Stomach (tissue), 9 donors: ENCODE data around the gene SLC39A6. TPM values are rescaled to one million over a fixed set of nuclear protein-coding genes. Genes with fewer than 3 reads are reported as not detected.

Experiments used
- DNase-seq, 2 donors: peaks; one replicate each; pipeline versions ENCODE4 v3.0.0 to v3.0.0-alpha.2; 2013 to 2019
- H3K27ac ChIP-seq, 5 donors: fragments of 200-600 bp in 4 of 5; sonication (generic) in 4 of 5; one replicate each; pipeline ENCODE4 v1.5.1; 2013 to 2019; ENCODE audit warnings: mild to moderate bottlenecking in 1 of 5, moderate library complexity in 1 of 5
- H3K27me3 ChIP-seq, 3 donors: fragments of 200-600 bp; sonication (generic); one replicate each; pipeline ENCODE4 v1.5.1; 2017 to 2019; ENCODE audit warnings: mixed run types in 1 of 3
- H3K36me3 ChIP-seq, 4 donors: fragments of 200-600 bp; sonication (generic); 1 replicate in 3 of 4; 2 replicates in 1 of 4; pipeline ENCODE4 v1.5.1; 2016 to 2019
- H3K4me1 ChIP-seq, 4 donors: fragments of 200-600 bp; sonication (generic); one replicate each; pipeline ENCODE4 v1.5.1; 2016 to 2019
- H3K4me3 ChIP-seq, 4 donors: fragments of 200-600 bp; sonication (generic) in 3 of 4; one replicate each; pipeline ENCODE4 v1.5.1; 2016 to 2019; ENCODE audit warnings: mild to moderate bottlenecking in 1 of 4
- H3K9me3 ChIP-seq, 4 donors: fragments of 200-600 bp; sonication (generic); one replicate each; pipeline ENCODE4 v1.5.1; 2016 to 2019
- EP300 ChIP-seq: sonication (generic); formaldehyde crosslinking; IDR thresholded peaks from one replicate; pipeline ENCODE4 v1.6.1; 2017; ENCODE audit warnings: antibody characterized with exemption
- POLR2A ChIP-seq, 4 donors: fragments of 450-650 bp; IDR thresholded peaks; one replicate each; pipeline ENCODE4 v1.6.1; 2016; ENCODE audit warnings: antibody characterized with exemption in 4 of 4, control low read depth in 2 of 4, mild to moderate bottlenecking in 1 of 4, moderate library complexity in 1 of 4
- POLR2AphosphoS5 ChIP-seq, 3 donors: sonication (generic); formaldehyde crosslinking; IDR thresholded peaks; one replicate each; pipeline ENCODE4 v1.6.1; 2016; ENCODE audit warnings: antibody characterized with exemption in 3 of 3
- WGBS, 5 donors: extraction: QIAGEN DNeasy Blood & Tissue Kit in 3 of 5; methylation state at CpG; one replicate each; pipeline versions ENCODE4 v1.1.5 to v1.1.7; 2013 to 2018; 5-methylcytosine and 5-hydroxymethylcytosine counted together
- intact Hi-C: fragments of 100-400 bp; cut with DNase I; formaldehyde crosslinking; loops from one replicate; pipeline ENCODE4 v1.15.1; 2023; ENCODE audit warnings: low total_unique reads
- polyA plus RNA-seq, 3 donors: library from polyadenylated mRNA; stranded (reverse); fragments of 200-250 nt; gene quantifications; one replicate each; pipeline ENCODE4 v1.2.3, GENCODE V29; 2013
- total RNA-seq, 5 donors: library from RNA; depleted of rRNA; stranded (reverse); fragments of >200 nt; gene quantifications; one replicate each; pipeline versions ENCODE4 v1.1.0 to v1.2.3, GENCODE V29; 2014 to 2016
- TF ChIP-seq, protein P1 (sequence below), 7 experiments: fragments of 450-650 bp in 4 of 7; fragments of 200-600 bp in 3 of 7; sonication (generic) in 3 of 7; IDR thresholded peaks; one replicate each; pipeline ENCODE4 v1.5.1; 2016 to 2019; ENCODE audit warnings: antibody characterized with exemption in 7 of 7, control low read depth in 2 of 7, mild to moderate bottlenecking in 1 of 7
- donor health status: healthy with polysubstance abuse.
- donor health status: Bipolar disorder and iron deficiency.
- donor health status: healthy.

SLC39A6 gene
- total and polyA plus RNA-seq, 8 donors = 4.0 to 33.9 (median 12.7) TPM

DNA sequence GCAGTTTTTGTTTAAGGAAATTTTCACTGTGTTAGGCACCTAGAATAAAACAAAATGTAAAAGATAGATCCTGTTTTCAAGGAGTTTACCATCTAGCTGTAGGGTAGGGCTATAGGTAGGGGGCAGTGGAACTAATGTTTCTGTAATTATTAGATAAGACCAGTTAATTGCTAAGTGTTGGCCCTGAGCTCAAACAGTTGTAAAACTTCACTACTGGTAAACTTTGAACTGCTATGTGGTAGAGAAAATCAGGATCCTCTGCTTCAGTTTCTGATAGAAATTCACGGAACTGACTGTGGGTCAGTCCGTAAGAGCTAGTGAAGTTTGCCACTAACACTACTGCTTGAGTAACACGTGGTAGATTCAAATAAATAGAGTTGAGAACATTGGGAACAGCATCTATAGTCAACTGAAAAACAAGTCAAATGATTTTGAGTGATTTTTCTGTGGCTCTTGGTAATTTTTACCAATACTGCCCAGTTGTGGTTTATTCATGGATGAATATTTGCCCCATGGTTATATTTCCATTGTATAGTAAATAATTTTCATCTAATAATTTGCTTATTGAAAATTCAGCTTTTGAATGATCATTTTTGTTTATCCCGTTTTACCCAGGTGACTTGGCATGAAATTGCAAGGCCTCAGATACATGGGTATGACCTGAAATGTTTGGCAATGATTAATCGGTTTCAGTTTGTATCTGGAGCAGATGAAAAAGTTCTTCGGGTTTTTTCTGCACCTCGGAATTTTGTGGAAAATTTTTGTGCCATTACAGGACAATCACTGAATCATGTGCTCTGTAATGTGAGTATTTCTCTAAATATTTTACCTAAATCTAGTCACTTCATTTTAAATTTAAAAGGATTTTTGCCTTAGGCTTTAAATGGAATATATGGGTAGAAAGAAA is 27.0 kb upstream of the SLC39A6 start:
- WGBS, 5 donors = 73 to 97% (median 93%) methylated on average over 7 of the region's 7 CpGs
- H3K36me3 ChIP-seq = peaks cover 32 to 100% (median 99%) of the 10 kb centered on the region in 4 donors
- no peak for DNase-seq
- H3K27ac ChIP-seq = no peak overlapping the region
- intact Hi-C loops = no loop called here
- H3K4me1 ChIP-seq = no peaks in the 10 kb centered on the region
- H3K9me3 ChIP-seq = no peaks in the 10 kb centered on the region
- no peaks in the 10 kb centered on the region for H3K27me3 ChIP-seq
- H3K4me3 ChIP-seq = no peak overlapping the region
- TF ChIP-seq POLR2A (IDR thresholded peaks at IDR 0.05) = no peak
- no peak for TF ChIP-seq EP300
- TF ChIP-seq, protein P1, sequence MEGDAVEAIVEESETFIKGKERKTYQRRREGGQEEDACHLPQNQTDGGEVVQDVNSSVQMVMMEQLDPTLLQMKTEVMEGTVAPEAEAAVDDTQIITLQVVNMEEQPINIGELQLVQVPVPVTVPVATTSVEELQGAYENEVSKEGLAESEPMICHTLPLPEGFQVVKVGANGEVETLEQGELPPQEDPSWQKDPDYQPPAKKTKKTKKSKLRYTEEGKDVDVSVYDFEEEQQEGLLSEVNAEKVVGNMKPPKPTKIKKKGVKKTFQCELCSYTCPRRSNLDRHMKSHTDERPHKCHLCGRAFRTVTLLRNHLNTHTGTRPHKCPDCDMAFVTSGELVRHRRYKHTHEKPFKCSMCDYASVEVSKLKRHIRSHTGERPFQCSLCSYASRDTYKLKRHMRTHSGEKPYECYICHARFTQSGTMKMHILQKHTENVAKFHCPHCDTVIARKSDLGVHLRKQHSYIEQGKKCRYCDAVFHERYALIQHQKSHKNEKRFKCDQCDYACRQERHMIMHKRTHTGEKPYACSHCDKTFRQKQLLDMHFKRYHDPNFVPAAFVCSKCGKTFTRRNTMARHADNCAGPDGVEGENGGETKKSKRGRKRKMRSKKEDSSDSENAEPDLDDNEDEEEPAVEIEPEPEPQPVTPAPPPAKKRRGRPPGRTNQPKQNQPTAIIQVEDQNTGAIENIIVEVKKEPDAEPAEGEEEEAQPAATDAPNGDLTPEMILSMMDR (IDR thresholded peaks at IDR 0.05) = no peak
- no peak for TF ChIP-seq POLR2AphosphoS5 (IDR thresholded peaks at IDR 0.05)

DNA sequence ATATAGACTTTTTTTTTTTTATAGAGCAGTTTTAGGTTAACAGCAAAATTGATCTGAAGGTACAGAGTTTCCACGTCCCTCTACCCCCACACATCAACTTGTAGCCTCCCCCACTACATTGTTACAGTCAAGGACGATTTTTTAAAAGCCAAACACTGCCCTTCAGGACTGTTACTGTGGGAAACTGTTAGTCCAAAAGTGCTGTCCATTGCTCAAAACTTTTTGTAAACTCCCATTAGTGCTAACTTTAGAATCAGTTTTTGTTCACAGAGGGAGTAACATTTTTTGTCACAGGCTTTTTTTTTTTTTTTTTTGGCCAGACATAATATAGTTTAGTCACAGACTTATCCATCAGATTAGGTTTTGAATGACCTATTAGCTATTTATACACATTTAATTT is 24.6 kb upstream of the SLC39A6 start:
- no peak for TF ChIP-seq POLR2AphosphoS5 (IDR thresholded peaks at IDR 0.05)
- no peak for TF ChIP-seq POLR2A (IDR thresholded peaks at IDR 0.05)
- TF ChIP-seq, protein P1 (IDR thresholded peaks at IDR 0.05) = no peak
- TF ChIP-seq EP300 = no peak
- WGBS, 5 donors = 72 to 85% (median 78%) methylated on average over 2 of the region's 2 CpGs

DNA sequence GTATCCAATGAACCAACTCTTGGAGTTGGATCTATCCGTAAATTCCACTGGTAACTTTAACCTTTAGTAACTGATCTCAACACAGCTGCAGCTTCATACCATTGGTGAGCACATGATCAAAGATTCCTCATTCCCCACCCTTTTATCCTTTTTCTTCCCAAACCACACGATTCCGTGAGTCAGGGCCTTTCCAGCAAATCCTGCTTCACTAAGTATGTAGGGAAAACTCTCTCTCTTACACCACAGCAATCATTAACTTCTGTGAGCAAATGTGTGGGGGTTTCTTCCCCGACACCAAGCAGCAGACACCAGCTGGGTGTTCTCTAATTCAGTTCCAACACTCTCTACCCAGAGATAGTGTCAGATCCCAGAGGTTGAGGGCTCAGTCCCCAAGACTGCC is 24.1 kb upstream of the SLC39A6 start:
- Histone ChIP-seq H3K36me3 (peaks cover 12 to 100% (median 98%) of the 10 kb centered on the region in 4 donors), H3K4me3 (no peak overlapping the region), H3K27ac (no peak overlapping the region), H3K4me1 (no peaks in the 10 kb centered on the region), H3K9me3 (no peaks in the 10 kb centered on the region), H3K27me3 (no peaks in the 10 kb centered on the region)
- WGBS, 5 donors = 75 to 93% (median 78%) methylated on average over 4 of the region's 4 CpGs
- intact Hi-C loops = no loop called here
- no peak for DNase-seq
- TF ChIP-seq EP300 = no peak
- TF ChIP-seq, protein P1 (IDR thresholded peaks at IDR 0.05) = no peak
- TF ChIP-seq POLR2AphosphoS5 (IDR thresholded peaks at IDR 0.05) = no peak
- TF ChIP-seq POLR2A (IDR thresholded peaks at IDR 0.05) = no peak

More for the DNA sequence above, 24.6 kb upstream of the SLC39A6 start:
- Histone ChIP-seq H3K9me3 (no peaks in the 10 kb centered on the region), H3K27ac (no peak overlapping the region), H3K36me3 (peaks cover 12 to 100% (median 98%) of the 10 kb centered on the region in 4 donors), H3K27me3 (no peaks in the 10 kb centered on the region), H3K4me1 (no peaks in the 10 kb centered on the region), H3K4me3 (no peak overlapping the region)
- DNase-seq = no peak
- intact Hi-C loops = no loop called here

DNA sequence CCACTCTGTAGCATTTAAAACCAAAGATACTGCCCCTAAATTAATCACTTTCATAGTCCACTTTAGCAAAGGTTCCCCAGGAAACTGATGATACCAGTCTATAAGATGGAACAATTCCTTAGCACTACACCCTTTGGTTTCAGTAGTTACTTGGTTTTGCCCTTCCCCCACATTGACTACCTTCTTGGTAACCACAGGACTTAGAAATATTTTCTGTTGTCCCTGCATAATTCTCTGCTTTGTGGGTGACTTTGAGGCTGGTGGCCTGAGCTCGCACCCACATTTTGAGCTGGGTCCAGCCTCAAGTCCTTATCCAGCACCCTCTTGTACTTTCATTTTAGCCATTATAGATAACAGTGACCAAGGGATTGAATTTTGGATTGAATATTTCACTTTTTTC is 23.6 kb upstream of the SLC39A6 start:
- no peak for DNase-seq
- Histone ChIP-seq H3K27ac (no peak overlapping the region), H3K36me3 (peaks cover 12 to 100% (median 99%) of the 10 kb centered on the region in 4 donors), H3K9me3 (no peaks in the 10 kb centered on the region), H3K4me3 (no peak overlapping the region), H3K4me1 (no peaks in the 10 kb centered on the region), H3K27me3 (no peaks in the 10 kb centered on the region)
- 92 to 100% (median 94%) methylated on average over 1 of the region's 1 CpG for WGBS, 5 donors
- intact Hi-C loops = no loop called here
- no peak for TF ChIP-seq EP300
- no peak for TF ChIP-seq POLR2A (IDR thresholded peaks at IDR 0.05)
- TF ChIP-seq, protein P1 (IDR thresholded peaks at IDR 0.05) = no peak
- TF ChIP-seq POLR2AphosphoS5 (IDR thresholded peaks at IDR 0.05) = no peak
